Uterus (tissue), 2 donors: ENCODE measurements around the gene PAN2.

Experiments used
- CTCF ChIP-seq, 4 experiments: fragments of 200-600 bp in 2 of 4; fragments of 450-650 bp in 2 of 4; sonication (generic) in 2 of 4; IDR thresholded peaks; one replicate each; pipeline ENCODE4 v1.5.1; 2016 to 2019; ENCODE audit warnings: antibody characterized with exemption in 4 of 4, mild to moderate bottlenecking in 2 of 4, moderate library complexity in 1 of 4
- POLR2A ChIP-seq, 2 donors: fragments of 450-650 bp; IDR thresholded peaks; one replicate each; pipeline ENCODE4 v1.6.1; 2016; ENCODE audit warnings: antibody characterized with exemption in 2 of 2, mild to moderate bottlenecking in 1 of 2, moderate library complexity in 1 of 2

GRCh38 chr12:56304872-56305590 is 28.8 kb downstream of the PAN2 start:
- TF ChIP-seq CTCF (IDR thresholded peaks at IDR 0.05) = no peak
- TF ChIP-seq POLR2A (IDR thresholded peaks at IDR 0.05) = no peak
